HEK293 (cell line): ENCODE results near the gene MARCHF3.

ENCODE experiments used
- ZNF544 ChIP-seq: fragments of 450-650 bp; formaldehyde crosslinking; IDR thresholded peaks from 2 replicates; pipeline ENCODE4 v1.5.0; 2017; ENCODE audit warnings: missing biosample characterization, missing genetic modification characterization
- TF ChIP-seq, protein P1 (sequence below): fragments of 450-650 bp; formaldehyde crosslinking; conservative IDR thresholded peaks from 2 replicates; pipeline ENCODE4 v1.5.1; 2016; ENCODE audit warnings: low read depth, missing biosample characterization, missing genetic modification characterization

DNA sequence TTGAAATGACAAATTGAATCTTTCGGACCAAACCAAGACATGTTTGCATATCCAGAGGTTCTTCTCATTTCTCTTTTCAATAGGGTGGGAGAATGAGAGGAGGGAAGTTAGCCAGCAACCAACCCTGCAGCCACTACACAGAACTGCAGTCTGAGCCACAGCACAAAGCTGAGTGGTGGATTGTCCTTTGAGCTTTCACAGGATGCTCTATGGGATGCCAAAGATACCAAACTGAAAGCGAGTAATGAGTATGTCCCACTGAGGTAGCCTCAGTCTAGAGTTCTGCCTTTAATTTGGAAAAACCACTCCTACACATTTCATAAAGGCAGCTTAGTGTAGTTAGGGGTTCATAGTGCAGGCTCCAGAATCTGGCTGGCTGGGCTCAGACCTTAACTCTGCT lies 114.9 kb downstream of the MARCHF3 start:
- TF ChIP-seq, protein P1, sequence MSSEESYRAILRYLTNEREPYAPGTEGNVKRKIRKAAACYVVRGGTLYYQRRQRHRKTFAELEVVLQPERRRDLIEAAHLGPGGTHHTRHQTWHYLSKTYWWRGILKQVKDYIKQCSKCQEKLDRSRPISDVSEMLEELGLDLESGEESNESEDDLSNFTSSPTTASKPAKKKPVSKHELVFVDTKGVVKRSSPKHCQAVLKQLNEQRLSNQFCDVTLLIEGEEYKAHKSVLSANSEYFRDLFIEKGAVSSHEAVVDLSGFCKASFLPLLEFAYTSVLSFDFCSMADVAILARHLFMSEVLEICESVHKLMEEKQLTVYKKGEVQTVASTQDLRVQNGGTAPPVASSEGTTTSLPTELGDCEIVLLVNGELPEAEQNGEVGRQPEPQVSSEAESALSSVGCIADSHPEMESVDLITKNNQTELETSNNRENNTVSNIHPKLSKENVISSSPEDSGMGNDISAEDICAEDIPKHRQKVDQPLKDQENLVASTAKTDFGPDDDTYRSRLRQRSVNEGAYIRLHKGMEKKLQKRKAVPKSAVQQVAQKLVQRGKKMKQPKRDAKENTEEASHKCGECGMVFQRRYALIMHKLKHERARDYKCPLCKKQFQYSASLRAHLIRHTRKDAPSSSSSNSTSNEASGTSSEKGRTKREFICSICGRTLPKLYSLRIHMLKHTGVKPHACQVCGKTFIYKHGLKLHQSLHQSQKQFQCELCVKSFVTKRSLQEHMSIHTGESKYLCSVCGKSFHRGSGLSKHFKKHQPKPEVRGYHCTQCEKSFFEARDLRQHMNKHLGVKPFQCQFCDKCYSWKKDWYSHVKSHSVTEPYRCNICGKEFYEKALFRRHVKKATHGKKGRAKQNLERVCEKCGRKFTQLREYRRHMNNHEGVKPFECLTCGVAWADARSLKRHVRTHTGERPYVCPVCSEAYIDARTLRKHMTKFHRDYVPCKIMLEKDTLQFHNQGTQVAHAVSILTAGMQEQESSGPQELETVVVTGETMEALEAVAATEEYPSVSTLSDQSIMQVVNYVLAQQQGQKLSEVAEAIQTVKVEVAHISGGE (tag by site-specific recombination): no peak
- no peak for TF ChIP-seq ZNF544 (tag by site-specific recombination)
